Activated CD4-positive, alpha-beta T cell treated with anti-CD3 and anti-CD28 coated beads, Interleukin-2, amount 50 U/mL, for 4 hours (primary cell): ENCODE measurements around the gene BIRC2.

ENCODE experiments used
- DNase-seq, 2 experiments: peaks; one replicate each; pipeline ENCODE4 v3.0.0-alpha.2; 2020

BIRC2 gene

GRCh38 chr11:102346748-102347461 is at the start of gene BIRC2:
Gene BIRC2 (plus strand): TSS chr11:102347214. CDS start chr11:102349855, 2,641 bp downstream.
- DNase-seq, result peak; percentile 91 to 93

DNA sequence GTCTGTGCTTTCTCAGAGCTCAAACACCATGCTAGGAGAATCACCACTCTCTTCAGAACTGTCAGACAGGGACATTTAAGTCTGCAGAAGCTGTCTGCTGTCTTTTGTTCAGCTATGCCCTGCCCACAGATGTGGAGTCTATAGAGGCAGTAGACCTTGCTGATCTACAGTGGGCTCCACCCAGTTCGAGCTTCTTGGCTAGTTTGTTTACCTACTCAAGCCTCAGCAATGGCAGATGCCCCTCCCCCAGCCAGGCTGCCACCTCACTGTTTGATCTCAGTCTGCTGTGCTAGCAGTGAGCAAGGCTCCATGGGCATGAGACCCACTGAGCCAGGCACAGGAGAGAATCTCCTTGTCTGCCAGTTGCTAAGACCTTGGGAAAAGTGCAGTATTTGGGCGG is 46.2 kb upstream of the BIRC2 start:
- DNase-seq, result peak; percentile 40 to 56

- DNase-seq, result no peak
These were observed 44.8 kb upstream of the BIRC2 start for GRCh38 chr11:102302241-102302640.

DNA sequence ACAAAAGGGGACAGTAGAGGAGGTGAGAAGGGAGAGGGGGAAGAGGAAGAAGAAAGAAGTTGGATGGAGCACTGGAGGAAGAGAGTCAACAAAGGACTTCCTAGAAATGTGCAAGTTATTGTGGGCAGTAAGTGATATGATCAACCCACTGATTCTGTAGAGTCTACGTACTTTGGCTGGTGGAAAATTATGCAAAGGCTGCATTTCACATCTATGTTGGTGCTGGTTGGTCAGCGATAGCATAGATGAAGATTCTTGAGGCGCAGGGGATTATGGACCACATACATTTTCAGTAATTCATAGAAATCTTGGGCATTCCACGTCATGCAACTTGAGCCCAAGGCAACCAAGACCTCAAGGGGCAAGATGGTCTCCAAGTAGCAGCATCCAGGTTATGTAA is 42.3 kb upstream of the BIRC2 start:
- DNase-seq, result no peak

DNA sequence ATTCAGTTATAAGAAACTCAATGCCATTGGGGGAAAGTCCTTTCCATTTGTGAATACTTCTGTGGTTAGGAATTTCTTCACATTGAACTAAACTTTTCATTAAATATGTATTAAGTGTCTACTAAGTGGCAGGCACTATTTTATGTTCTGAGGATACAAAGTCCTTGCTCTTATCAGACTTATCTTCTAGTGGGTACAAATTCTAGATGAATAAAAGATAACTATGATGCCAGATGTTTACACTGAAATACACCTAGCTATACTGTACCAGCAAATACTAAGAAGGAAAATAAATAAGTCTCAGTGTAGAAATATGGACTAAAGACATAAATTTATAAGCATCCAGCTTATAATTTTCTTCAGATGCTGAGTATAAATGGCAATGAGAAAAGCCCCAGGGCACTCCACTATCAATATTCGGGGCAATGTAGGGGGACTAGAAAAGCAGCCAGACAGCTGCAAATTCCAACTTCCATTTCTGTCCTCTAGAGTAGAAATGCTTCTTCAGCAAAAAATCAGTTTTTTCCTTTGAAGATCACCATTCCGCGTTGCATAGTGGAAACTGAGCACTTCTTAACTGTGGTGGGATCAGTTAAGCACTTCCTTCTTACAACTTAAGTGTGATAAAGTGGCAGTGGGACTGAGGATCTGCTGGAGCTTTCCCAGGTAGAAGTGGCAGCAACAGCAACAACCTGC is 41.5 kb upstream of the BIRC2 start:
- no peak for DNase-seq

- no peak for DNase-seq
These were observed 40.9 kb upstream of the BIRC2 start for GRCh38 chr11:102306048-102306597.

DNA sequence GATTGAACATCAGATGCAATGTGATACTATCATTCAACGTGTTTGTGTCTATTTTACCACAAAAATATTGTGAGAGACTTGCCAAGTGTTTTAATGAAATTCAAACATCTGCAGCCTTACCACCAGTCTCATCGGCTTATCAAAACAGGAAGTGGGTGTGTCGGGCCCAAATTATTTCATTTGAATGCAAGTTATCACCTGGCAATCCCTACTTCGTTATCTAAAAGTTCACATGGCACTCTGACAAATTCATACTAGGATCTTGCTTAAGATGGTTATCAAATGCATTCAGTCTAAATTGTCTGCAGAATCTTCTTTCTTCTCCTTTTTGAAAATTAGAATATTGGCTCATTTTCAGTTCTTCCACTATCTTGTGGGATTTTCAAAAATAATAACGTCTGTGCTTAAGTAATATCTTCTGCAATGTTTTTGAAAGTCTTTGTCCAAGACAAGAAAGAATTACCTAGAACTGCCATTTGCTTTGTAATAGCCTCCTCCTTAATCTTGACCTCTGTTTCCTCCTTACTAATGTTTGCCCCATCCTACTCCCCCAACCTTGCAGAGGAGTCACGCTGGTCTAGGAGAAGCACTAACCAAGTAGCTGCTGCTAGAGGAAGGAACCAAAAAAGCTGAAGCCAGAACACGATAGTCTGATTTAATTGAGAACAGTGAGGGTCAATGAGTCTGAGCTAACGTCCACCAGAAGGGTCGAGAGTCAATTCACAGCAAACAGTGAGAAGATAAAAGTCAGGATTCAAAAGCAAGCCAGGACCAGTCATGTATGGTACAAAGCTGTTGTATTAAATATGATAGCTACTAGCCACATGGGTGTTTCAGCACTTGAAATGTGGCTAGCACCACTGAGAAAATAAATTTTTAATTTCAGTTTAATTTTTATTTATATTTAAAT is 39.9 kb upstream of the BIRC2 start:
- no peak for DNase-seq

DNA sequence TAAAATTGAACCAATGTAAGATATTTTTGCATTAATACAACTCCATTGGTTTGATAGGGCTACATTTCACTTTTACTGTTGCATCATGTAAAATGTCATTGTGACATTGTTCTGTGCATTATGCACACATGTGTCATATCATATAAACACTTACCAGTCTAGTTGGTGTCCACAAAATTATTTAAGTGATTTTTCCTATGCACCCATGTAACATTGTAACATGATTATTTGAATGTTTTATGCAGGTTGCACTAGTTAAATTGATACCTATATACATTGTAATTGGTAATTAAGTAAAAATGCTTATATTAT is 39.3 kb upstream of the BIRC2 start:
- no peak for DNase-seq

- DNase-seq, result no peak
These were observed 37.1 kb upstream of the BIRC2 start for GRCh38 chr11:102309621-102310541.

DNA sequence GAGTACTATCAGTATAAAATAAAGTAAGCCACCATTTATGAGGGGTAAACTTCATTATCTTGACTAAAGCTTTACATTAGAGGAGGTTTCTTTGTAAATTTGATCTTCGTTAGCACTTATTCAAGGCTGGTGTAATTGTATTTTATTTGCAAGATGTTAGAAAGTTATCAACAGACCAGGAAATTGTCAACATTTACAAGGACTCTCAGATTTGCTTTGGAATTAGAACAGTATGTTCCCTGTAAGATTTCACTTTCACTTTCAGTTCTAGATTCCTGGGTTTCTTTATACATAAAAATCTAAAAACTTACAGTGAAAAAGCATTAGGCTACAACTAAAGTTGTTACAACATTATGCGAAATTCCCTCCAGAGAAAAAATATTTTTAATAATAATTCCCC is 34.3 kb upstream of the BIRC2 start:
- DNase-seq, result no peak

DNA sequence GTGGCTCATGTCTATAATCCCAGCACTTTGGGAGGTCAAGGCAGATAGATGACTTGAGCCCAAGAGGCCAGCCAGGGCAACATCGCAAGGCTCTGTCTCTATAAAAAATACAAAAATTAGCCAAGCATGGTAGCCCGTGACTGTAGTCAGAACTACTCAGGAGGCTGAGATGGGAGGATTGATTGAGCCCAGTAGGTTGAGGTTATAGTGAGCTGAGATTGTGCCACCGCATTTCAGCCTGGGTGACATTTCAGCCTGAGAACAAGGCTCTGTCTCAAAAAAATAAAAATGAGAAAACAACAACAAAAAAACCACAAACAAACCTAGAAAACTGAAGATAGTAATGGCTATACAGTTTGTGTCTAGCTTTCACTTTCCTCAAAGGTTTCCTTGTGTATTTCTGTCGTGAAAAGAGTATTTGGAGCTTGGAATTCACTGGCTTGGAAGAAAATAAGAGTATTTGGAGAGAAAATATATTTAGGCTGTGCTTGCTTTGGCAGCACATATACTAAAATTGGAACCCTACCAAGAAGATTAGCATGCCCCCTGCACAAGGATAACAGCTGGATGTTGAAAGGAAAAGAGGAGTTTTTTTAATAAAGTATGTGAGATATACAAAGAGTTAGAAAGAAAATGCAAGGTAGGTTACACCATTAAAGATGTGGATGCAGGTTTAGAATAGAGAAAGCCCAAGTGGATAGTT is 33.6 kb upstream of the BIRC2 start:
- DNase-seq, result no peak

DNA sequence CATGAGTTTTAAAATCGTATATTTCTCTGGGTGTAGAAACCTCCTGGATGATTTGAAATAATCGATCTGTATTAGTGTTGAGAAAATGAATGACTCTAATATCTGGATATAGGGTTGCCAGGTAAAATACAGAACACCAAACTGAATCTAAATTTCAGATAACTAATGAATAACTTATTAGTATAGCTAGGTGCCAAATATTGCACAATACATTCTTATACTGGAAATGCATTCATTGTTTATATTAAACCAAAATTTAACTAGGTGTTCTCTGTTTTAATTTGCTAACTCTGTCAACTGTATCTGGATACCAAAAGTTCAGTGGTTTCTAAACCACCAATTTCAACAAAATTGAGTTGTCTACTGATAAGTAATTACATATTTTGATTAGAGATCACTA is 32.2 kb upstream of the BIRC2 start:
- DNase-seq, result no peak

GRCh38 chr11:102316346-102316904 is 30.6 kb upstream of the BIRC2 start:
- DNase-seq, result no peak

DNA sequence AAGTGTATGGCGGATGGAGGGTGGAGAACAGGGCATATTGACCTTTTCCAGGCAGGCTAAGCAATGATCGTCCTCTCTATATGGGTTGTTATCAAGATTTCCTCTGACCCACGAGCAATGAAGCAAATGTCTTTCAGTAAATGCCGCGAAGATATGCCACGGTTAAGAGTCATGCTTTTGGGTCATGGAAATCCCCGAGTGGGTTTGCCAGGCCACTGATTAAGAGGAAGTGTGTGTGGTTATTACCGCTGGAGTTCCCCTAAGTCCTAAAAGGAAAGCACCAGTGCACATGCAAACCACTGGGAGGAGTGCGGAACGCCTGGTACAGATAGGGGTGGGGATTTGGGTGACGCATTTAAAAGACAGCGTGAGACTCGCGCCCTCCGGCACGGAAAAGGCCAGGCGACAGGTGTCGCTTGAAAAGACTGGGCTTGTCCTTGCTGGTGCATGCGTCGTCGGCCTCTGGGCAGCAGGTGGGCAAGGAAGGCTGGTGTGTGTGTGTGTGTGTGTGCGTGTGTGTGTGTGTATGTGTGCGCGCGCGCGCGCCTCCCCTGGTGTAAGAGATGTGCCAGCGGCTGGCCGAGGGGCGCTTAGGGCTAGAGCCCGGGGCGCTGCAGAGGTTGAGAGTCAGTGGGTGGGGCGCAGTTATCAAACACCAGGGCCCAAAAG is 29.8 kb upstream of the BIRC2 start, which contains the start of gene BIRC3:
Gene BIRC3, plus strand, starts transcription at position 386 of the 669 bp plus-strand sequence. CDS start 7,026 bp downstream, outside the sequence.
- peak; percentile 87 to 88 for DNase-seq

DNA sequence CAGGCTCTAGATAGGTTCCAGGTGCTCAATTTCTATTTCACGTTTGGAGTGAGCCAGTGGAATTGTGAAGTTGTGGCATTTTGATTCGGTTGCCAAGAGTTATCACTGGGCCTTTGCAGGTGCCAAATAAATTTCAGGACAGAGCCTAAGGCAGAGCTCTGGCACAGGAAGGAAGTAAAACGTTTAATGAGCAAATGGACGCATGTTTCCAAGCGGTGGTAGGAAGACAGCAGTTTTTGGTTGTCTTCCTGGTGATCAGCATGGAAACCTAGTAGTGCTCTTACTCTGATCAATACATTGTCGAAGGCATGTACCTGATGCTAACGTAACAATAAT is 29.3 kb upstream of the BIRC2 start:
- no peak for DNase-seq

DNA sequence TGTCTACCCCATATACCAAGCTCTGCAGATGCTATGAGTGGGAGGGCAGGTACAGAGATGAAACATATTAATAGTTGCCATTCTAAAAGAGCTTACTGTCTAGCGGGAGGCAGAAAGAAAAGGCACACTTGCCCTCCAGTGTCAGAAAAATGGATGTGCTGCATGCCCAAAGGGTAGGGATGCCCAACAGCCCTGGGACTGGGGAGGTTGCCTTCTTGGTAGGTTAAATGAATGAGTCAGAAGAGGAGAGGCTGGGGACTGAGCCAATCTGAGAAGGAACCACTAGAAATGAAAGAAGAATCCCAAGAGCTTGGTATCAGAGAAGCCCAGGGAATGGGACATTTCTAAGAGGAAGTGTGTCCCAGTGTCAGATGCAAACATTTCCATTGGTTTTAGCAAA is 28.5 kb upstream of the BIRC2 start:
- DNase-seq, result peak; percentile 52 to 63

GRCh38 chr11:102319544-102319943 is 27.5 kb upstream of the BIRC2 start:
- DNase-seq, result no peak

DNA sequence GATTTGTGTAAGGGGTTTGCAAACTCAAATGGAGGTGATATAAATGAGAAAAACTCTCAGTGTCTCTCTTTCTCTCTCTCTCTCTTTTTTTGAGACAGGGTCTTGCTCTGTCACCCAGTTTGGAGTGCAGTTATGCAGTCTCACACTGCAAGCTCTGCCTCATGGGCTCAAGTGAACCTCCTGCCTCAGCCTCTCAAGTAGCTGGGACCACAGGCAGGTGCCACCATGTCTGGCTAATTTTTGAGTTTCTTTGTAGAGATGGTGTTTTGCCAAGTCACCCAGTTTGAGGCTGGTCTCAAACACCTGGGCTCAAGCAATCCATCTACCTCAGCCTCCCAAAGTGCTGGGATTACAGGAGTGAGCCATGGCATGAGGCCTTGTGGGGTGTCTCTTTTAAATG is 26.8 kb upstream of the BIRC2 start:
- no peak for DNase-seq

GRCh38 chr11:102320679-102321078 is 26.3 kb upstream of the BIRC2 start:
- no peak for DNase-seq

GRCh38 chr11:102322560-102322959 is 24.5 kb upstream of the BIRC2 start:
- no peak for DNase-seq
